LNCAP (cell line): ENCODE results near the gene CT47C1.

Source experiments
- TF ChIP-seq, protein P1 (sequence below): fragments of 450-650 bp; IDR thresholded peaks from 2 replicates; pipeline ENCODE4 v1.5.1; 2017; ENCODE audit warnings: mild to moderate bottlenecking

The CT47C1 gene

DNA sequence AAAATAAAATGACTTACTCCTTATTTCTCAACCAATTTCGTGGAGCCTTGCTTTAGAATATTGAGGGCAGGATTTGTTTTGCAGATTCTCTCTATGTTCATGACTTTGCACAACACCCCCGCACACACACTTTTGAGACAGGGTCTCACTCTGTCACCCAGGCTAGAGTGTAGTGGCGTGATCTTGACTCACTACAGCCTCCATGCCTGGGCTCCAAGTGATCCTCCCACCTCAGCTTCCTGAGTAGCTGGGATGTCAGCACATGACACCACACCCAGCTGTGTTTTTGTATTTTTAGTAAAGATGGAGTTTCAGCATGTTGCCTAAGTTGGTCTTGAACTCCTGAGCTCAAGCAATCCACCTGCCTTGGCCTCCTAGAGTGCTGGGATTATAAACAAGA is 12.0 kb downstream of the CT47C1 start:
- TF ChIP-seq, protein P1, sequence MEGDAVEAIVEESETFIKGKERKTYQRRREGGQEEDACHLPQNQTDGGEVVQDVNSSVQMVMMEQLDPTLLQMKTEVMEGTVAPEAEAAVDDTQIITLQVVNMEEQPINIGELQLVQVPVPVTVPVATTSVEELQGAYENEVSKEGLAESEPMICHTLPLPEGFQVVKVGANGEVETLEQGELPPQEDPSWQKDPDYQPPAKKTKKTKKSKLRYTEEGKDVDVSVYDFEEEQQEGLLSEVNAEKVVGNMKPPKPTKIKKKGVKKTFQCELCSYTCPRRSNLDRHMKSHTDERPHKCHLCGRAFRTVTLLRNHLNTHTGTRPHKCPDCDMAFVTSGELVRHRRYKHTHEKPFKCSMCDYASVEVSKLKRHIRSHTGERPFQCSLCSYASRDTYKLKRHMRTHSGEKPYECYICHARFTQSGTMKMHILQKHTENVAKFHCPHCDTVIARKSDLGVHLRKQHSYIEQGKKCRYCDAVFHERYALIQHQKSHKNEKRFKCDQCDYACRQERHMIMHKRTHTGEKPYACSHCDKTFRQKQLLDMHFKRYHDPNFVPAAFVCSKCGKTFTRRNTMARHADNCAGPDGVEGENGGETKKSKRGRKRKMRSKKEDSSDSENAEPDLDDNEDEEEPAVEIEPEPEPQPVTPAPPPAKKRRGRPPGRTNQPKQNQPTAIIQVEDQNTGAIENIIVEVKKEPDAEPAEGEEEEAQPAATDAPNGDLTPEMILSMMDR = no peak

DNA sequence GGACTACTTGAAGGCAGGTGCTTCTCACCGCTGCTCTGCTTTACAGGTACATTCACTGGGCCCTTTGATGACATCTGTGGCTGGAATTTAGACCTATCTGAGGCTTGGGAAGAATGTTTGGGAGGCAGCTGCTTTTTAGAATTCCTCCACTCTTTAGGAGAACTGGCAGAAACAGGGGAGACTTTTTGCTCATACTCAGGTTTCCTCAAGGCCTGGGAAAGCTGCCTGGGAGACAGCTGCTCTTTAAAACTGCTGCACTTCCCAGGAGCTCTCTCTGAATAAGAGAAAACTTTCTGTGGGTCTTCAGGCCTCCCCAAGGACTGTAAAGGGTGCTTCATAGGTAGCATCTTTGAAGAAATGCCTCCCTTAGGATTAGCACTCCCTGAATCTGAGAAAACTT is 14.3 kb downstream of the CT47C1 start:
- TF ChIP-seq, protein P1 = no peak

DNA sequence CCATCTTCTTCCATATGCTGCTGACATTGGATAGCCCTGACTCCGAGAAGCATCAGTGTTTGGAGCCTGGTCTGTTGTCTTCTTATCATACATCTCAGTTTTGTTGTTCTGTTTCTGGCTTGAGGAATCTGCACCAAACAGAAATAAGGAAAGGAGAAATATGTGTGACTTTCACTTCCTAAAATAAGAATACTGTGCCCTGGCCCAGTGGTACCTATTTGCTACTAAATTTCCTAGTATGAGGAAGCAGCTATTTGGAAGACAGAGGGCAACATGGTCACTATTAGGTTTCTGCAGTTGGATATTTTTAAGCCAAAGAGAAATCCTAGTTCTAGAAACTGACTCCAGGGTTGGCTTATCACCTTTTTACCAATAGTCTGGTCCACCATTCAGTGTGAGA is 16.8 kb downstream of the CT47C1 start:
- TF ChIP-seq, protein P1 = no peak

DNA sequence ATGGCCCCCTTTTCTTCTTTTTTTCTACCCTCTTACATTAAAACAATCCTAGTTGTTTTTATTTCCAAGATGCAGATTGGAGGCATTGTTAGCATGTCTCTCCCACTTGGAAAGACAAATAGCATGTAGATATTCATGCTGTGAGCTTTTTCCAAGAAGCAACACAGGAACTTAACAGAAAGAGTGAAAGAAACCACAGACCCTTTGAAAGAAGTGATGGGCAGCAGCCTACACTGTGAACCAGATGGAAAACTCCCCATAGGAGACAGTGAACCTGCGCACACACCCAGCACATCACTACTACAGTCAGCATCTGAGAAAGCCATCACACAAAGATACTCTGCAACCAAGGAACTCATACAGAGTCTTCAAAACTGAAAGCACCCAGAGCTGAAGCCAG is 17.8 kb downstream of the CT47C1 start:
- TF ChIP-seq, protein P1 = no peak

DNA sequence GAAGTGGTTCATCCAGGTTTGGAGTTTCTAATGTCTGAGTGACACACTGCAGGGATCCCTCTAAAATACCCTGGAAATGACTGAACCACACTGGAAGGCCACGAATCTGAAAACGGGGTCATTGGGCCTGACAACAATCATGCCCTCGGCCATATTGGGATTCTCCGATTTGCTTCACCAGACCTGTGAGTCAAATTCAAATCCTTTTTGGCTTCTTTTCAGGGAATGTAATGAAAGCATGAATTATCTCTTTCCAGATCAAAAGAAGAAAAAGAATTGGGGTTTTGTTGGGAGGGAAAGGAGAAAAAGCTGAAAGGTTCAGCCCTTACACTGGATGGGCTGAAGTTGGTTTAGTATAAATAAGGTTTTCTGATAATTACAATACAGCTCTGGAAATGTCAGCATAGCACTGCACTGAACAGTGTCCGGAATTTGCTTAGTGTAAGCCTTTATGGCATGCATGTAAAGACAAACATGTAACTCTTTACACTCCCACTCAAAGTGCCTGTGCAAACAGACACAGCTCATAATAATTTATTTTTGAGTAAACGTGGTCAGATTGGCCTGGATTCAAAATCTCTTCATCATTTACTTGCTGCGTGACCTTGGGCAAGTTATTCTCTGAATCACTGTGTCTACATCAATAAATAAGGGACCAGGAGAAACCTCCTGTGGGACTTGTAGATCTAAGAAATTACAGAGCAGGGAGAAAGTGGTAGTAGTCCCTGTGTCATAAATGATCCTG is 21.4 kb downstream of the CT47C1 start:
- TF ChIP-seq, protein P1 = no peak

DNA sequence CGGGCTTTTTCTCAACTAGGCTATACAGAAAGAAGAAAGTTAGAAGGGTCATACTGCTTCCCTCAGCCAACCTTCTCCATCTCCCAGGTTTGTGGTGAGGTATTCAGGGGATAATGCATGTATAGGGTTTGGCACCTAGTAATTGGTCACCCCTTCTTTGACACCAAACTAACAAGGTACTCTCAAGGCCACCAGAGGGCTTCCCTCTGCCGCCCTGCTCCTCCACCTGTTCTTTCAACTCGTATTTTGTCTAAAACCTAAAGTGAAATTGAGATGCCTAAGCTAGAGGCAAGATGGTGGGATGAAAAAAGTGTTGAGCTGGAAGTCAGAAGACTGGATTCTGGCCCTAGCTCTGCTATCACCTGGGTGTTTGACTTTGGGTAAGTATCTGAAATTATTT is 22.0 kb downstream of the CT47C1 start:
- TF ChIP-seq, protein P1 = no peak

DNA sequence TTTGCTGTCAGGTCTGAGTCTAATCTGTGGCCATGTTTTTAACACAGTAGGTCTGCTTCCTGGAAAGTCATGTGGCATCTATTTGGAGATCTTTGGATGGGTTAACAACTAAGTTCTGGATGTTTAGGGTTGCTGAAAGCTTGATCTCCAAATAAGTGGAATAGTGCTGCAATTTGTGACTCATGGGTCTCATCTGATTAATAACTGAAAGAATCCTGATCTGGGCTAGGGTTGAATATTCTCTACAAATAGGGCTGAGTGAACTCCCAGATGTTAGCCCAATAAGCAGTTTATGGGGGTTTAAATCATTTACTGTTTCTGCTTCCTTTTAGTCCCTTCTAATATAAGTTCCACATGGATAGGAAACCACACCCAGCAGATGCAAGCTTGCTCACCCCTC is 23.1 kb downstream of the CT47C1 start:
- TF ChIP-seq, protein P1 = no peak

DNA sequence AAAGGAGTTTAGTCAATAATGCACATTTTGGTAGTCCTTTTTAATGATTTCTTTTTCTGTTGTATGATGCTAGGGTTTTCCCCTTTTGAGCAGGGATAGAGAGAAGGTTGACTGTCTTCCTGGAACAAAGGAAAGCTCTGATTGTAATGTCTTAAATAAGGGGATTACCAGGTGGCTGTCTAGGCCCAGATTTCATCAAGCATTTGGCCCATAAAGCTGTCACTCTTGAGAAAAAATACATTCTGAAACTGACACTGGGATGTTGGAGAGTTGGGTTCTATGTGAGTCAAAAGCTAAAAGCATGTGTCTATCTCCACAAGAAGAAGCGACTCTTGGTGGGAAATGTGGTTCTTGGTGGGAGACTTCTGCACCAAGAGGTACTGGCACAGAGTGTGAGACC is 28.4 kb downstream of the CT47C1 start:
- TF ChIP-seq, protein P1 = no peak
